Activated B cell treated with CpG ODN at 0.5 μM for 24 hours (primary cell): Measurements from ENCODE around the gene CD274. TPM values are rescaled to one million over a fixed set of nuclear protein-coding genes. Genes with fewer than 3 reads are reported as not detected.

Experiments used
- ATAC-seq: fragments of 200-7000 bp; cut with Tn5 transposase; one replicate; pipeline ENCODE4 v1.10.0; 2021; ENCODE audit warnings: low read depth, mild to moderate bottlenecking, moderate library complexity
- CTCF ChIA-PET: fragments of 350-600 bp; sonication (Branson Sonifier 250); formaldehyde crosslinking; loops from one replicate; lab custom pipeline; 2021; ENCODE audit warnings: antibody characterized with exemption; lab: Charles Lee
- POLR2A ChIA-PET: fragments of 350-600 bp; sonication (Branson Sonifier 250); formaldehyde crosslinking; loops from one replicate; lab custom pipeline; 2021; ENCODE audit warnings: antibody characterized with exemption; lab: Charles Lee
- DNase-seq: peaks from one replicate; pipeline ENCODE4 v3.0.0; 2022
- H3K27ac Mint-ChIP-seq: one replicate; pipeline ENCODE4 v1.8.0; 2020; ENCODE audit warnings: mixed read lengths
- H3K27me3 Mint-ChIP-seq: one replicate; pipeline ENCODE4 v1.8.0; 2021; ENCODE audit warnings: mixed read lengths
- H3K36me3 Mint-ChIP-seq: one replicate; pipeline ENCODE4 v1.8.0; 2021; ENCODE audit warnings: low read depth, mixed read lengths
- H3K4me1 Mint-ChIP-seq: one replicate; pipeline ENCODE4 v1.8.0; 2021; ENCODE audit warnings: mixed read lengths
- H3K4me3 Mint-ChIP-seq: one replicate; pipeline ENCODE4 v1.8.0; 2020; ENCODE audit warnings: mild to moderate bottlenecking, mixed read lengths
- H3K9me3 Mint-ChIP-seq: one replicate; pipeline ENCODE4 v1.8.0; 2020; ENCODE audit warnings: mixed read lengths
- intact Hi-C: fragments of 100-400 bp; cut with micrococcal nuclease; formaldehyde crosslinking; loops from one replicate; pipeline ENCODE4 v1.15.1; 2024
- total RNA-seq: library from RNA; stranded (reverse); gene quantifications from 2 replicates; pipeline ENCODE4 v1.2.3, GENCODE V29; 2022
- TF ChIP-seq, protein P1 (sequence below): fragments of 200-600 bp; IDR thresholded peaks from one replicate; pipeline ENCODE4 v1.8.0; 2022; ENCODE audit warnings: antibody characterized with exemption, mild to moderate bottlenecking

Gene CD274
- total RNA-seq, 1 donor from 2014 or later: 48.9 TPM

DNA sequence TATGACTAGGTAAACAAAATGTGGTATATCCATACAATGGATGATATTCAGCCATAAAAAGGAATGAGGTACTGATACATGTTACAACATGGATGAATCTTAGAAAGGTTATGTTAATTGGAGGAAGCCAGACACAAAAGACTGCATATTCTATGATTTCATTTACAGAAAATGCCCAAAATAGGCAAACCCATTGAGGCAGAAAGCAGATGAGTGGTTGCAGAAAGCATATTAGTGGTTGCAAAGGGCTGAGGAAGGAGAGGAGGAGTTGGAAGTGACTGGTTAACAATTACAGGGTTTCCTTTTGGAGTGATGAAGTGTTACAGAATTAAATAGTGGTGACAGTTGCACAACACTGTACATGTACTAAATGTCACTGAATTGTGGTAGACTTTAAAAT is 30.4 kb upstream of the CD274 start:
- TF ChIP-seq, protein P1, sequence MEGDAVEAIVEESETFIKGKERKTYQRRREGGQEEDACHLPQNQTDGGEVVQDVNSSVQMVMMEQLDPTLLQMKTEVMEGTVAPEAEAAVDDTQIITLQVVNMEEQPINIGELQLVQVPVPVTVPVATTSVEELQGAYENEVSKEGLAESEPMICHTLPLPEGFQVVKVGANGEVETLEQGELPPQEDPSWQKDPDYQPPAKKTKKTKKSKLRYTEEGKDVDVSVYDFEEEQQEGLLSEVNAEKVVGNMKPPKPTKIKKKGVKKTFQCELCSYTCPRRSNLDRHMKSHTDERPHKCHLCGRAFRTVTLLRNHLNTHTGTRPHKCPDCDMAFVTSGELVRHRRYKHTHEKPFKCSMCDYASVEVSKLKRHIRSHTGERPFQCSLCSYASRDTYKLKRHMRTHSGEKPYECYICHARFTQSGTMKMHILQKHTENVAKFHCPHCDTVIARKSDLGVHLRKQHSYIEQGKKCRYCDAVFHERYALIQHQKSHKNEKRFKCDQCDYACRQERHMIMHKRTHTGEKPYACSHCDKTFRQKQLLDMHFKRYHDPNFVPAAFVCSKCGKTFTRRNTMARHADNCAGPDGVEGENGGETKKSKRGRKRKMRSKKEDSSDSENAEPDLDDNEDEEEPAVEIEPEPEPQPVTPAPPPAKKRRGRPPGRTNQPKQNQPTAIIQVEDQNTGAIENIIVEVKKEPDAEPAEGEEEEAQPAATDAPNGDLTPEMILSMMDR: no peak
- Mint-ChIP-seq H3K36me3 (peaks cover 19% of the 10 kb centered on the region), H3K27ac (no peak overlapping the region), H3K9me3 (no peaks in the 10 kb centered on the region), H3K4me3 (no peak overlapping the region), H3K27me3 (no peaks in the 10 kb centered on the region), H3K4me1 (peaks cover 12% of the 10 kb centered on the region)
- DNase-seq (no peak), ATAC-seq (no peak)
- ChIA-PET POLR2A (no interaction called here), CTCF (no interaction called here)
- intact Hi-C loops: no loop called here

DNA sequence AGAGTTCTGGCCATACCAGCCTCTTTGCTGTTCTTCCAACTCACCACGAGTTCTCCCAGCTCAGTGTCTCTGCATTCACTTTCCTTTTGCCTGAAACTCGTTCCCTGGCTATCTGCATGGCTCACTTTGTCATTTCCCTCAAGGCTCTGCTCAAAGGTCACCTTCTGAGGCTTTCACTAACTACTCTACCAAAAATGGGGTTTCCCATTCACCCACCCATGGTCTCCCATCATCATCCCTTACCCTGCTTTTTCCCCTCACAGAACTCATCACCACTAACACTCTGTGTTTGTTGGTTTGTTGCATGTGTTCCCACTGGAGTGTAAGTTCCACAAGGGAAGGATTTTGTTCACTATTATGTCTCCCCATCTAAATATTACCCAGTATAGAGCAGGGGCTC is 29.2 kb upstream of the CD274 start:
- no peak overlapping the region for H3K27ac Mint-ChIP-seq
- intact Hi-C loops: no loop called here
- DNase-seq (no peak), ATAC-seq (no peak)
- H3K36me3 Mint-ChIP-seq: peaks cover 18% of the 10 kb centered on the region
- ChIA-PET CTCF (no interaction called here), POLR2A (no interaction called here)
- H3K27me3 Mint-ChIP-seq: no peaks in the 10 kb centered on the region
- H3K4me3 Mint-ChIP-seq: no peak overlapping the region
- no peaks in the 10 kb centered on the region for H3K9me3 Mint-ChIP-seq
- TF ChIP-seq, protein P1: no peak
- H3K4me1 Mint-ChIP-seq: peaks cover 12% of the 10 kb centered on the region

DNA sequence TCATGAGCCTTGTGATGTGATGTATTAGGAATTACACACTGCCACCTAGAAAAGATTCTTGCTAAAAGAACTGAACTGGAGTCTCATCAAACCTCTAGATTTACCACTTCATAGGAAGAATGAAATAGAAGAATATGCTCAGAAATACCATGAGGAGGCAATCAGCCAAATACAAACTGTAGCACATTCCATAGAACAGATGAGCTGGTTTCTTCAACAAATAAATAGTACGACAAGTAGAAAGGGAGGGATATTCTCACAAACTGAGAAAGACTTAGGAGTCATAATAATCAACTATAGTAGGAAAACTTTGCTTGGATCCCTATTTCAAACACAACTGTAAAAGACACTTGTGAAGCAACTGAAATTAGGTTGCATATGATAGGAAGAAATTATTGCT is 28.1 kb upstream of the CD274 start:
- no peak for ATAC-seq
- ChIA-PET POLR2A (interaction anchor here (0.7 to 1.2 kb wide), 2 partner anchors 15 to 16 kb away, joined by 3 to 4 read pairs; partner anchors contain the start of gene PLGRKT), CTCF (interaction anchor here (1.4 to 1.5 kb wide), 2 partner anchors 234 to 236 kb away, joined by 3 to 5 read pairs; no protein-coding TSS in a partner anchor)
- no peak overlapping the region for H3K27ac Mint-ChIP-seq
- intact Hi-C loops: no loop called here
- H3K4me1 Mint-ChIP-seq: peaks cover 12% of the 10 kb centered on the region
- H3K27me3 Mint-ChIP-seq: no peaks in the 10 kb centered on the region
- no peaks in the 10 kb centered on the region for H3K9me3 Mint-ChIP-seq
- H3K4me3 Mint-ChIP-seq: no peak overlapping the region
- no peak for DNase-seq
- peaks cover 28% of the 10 kb centered on the region for H3K36me3 Mint-ChIP-seq
- TF ChIP-seq, protein P1: no peak

DNA sequence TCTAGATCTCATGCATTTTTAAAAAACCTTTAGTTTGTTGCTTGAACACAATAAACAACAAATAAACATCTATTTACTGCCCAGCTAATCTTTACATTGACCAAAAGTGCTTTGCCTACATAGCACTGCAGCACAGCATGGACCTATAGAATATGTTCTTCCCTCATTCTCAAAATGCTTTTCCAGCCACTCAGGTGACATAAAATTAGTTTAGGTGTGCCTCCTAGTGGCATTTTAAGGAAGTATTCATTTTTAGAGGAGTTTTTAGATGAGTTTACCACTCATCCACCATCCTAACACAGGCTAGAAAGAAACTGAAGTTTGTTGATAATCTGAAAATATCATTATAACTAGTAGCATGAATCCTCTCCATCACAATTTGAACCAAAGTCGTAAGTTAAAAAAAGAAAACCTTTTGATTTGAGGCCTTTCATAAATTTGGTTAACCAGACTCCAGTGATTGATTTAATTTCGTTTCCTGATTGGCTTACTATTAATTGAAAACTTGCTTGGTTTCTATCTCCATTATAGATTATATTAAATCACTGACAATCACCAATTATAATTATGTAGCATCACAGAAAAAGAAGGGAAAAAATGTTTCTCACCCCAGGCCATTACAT is 25.2 kb upstream of the CD274 start:
- H3K27ac Mint-ChIP-seq: no peak overlapping the region
- ATAC-seq: no peak
- DNase-seq: no peak
- H3K36me3 Mint-ChIP-seq: peaks cover 28% of the 10 kb centered on the region
- ChIA-PET CTCF (interaction anchor here (0.8 to 2.5 kb wide), 6 partner anchors 12 to 666 kb away, joined by 3 to 15 read pairs (median 3); partner anchors contain the start of genes INSL6 and PLGRKT), POLR2A (interaction anchor here (0.6 to 1.4 kb wide), 2 partner anchors 12 kb away, joined by 3 to 10 read pairs; partner anchors contain the start of gene PLGRKT)
- TF ChIP-seq, protein P1: no peak
- H3K9me3 Mint-ChIP-seq: no peaks in the 10 kb centered on the region
- H3K4me1 Mint-ChIP-seq: peaks cover 14% of the 10 kb centered on the region
- no peaks in the 10 kb centered on the region for H3K27me3 Mint-ChIP-seq
- intact Hi-C loops: loop anchor here (1.0 to 2.0 kb wide), 5 partner anchors 14 to 663 kb away; no protein-coding TSS in a partner anchor
- H3K4me3 Mint-ChIP-seq: no peak overlapping the region

DNA sequence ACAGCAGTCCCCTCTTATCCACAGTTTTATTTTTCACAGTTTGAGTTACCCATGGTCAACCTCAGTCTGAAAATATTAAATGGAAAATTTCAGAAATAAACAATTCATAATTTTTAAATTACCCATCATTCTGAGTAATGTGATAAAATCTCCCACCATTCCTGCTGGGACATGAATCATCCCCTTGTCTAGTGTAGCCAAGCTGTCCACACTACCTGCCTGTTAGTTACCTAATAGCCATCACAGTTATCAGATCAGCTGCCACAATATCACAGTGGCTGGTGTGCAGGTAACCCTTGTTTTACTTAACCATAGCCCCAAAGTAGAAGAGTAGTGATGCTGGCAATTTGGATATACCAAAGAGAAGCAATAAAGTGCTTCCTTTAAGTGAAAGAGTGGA is 23.3 kb upstream of the CD274 start:
- Mint-ChIP-seq H3K4me3 (no peak overlapping the region), H3K4me1 (peaks cover 7% of the 10 kb centered on the region), H3K36me3 (peaks cover 45% of the 10 kb centered on the region), H3K27me3 (no peaks in the 10 kb centered on the region), H3K27ac (no peak overlapping the region), H3K9me3 (no peaks in the 10 kb centered on the region)
- POLR2A ChIA-PET: interaction anchor here (1.5 kb wide), 2 partner anchors 12 to 15 kb away, joined by 3 to 4 read pairs; no protein-coding TSS in a partner anchor
- intact Hi-C loops: no loop called here
- TF ChIP-seq, protein P1: no peak
- ATAC-seq (no peak), DNase-seq (no peak)
- CTCF ChIA-PET: interaction anchor here (1.2 to 1.5 kb wide), 2 partner anchors 163 to 664 kb away, joined by 3 read pairs; no protein-coding TSS in a partner anchor
